Thyroid gland (tissue), 4 donors: ENCODE measurements around the gene PRXL2B. TPM values are rescaled to one million over a fixed set of nuclear protein-coding genes. Genes with fewer than 3 reads are reported as not detected.

ENCODE experiments used
- DNase-seq, 2 donors: peaks; one replicate each; pipeline ENCODE4 v3.0.0-alpha.2; 2019
- H3K27ac ChIP-seq, 3 donors: fragments of 200-600 bp; sonication (generic); 1 replicate in 2 of 3; 2 replicates in 1 of 3; pipeline ENCODE4 v1.5.1; 2016 to 2019; ENCODE audit warnings: mild to moderate bottlenecking in 1 of 3, moderate library complexity in 1 of 3
- H3K27me3 ChIP-seq: fragments of 200-600 bp; sonication (generic); one replicate; pipeline ENCODE4 v1.5.1; 2019
- H3K36me3 ChIP-seq, 2 donors: fragments of 200-600 bp; sonication (generic); one replicate each; pipeline ENCODE4 v1.5.1; 2016 to 2019
- H3K4me1 ChIP-seq, 2 donors: fragments of 200-600 bp; sonication (generic); one replicate each; pipeline ENCODE4 v1.5.1; 2017 to 2019
- H3K4me3 ChIP-seq, 3 donors: fragments of 200-600 bp; sonication (generic); replicated peaks in 1 of 3; 1 replicate in 2 of 3; 2 replicates in 1 of 3; pipeline ENCODE4 v1.5.1; 2016; ENCODE audit warnings: mild to moderate bottlenecking in 1 of 3
- H3K9me3 ChIP-seq: fragments of 200-600 bp; sonication (generic); one replicate; pipeline ENCODE4 v1.5.1; 2017
- CTCF ChIP-seq, 6 experiments: fragments of 200-600 bp in 3 of 6; fragments of 450-650 bp in 3 of 6; sonication (generic) in 3 of 6; IDR thresholded peaks; one replicate each; pipeline ENCODE4 v1.5.1; 2016 to 2019; ENCODE audit warnings: antibody characterized with exemption in 6 of 6, mild to moderate bottlenecking in 2 of 6, inconsistent platforms in 1 of 6, moderate library complexity in 1 of 6
- POLR2A ChIP-seq, 2 donors: fragments of 450-650 bp; IDR thresholded peaks; one replicate each; pipeline ENCODE4 v1.6.1; 2017; ENCODE audit warnings: antibody characterized with exemption in 2 of 2, mild to moderate bottlenecking in 2 of 2, moderate library complexity in 1 of 2
- WGBS, 2 donors: methylation state at CpG; one replicate each; pipeline ENCODE4 v1.1.5; 2017; 5-methylcytosine and 5-hydroxymethylcytosine counted together
- intact Hi-C: fragments of 100-400 bp; cut with DNase I; formaldehyde crosslinking; loops from one replicate; pipeline ENCODE4 v1.15.1; 2023
- total RNA-seq, 4 donors: library from RNA; depleted of rRNA; stranded (reverse); fragments of >200 nt; gene quantifications; one replicate each; pipeline ENCODE4 v1.2.3, GENCODE V29; 2016

Gene PRXL2B
- total RNA-seq, 4 donors from 2014 or later = 14.6 to 24.7 (median 18.0) TPM

- H3K4me1 ChIP-seq = peaks cover 6 to 12% of the 10 kb centered on the region in 2 donors
- no peaks in the 10 kb centered on the region for H3K9me3 ChIP-seq
- TF ChIP-seq CTCF (IDR thresholded peaks at IDR 0.05) (no peak), POLR2A (IDR thresholded peaks at IDR 0.05) (no peak)
- no peak overlapping the region for H3K4me3 ChIP-seq
- H3K27ac ChIP-seq = no peak overlapping the region
- no peak for DNase-seq
- intact Hi-C loops = no loop called here
- WGBS, 2 donors = 90 to 93% methylated on average over 35 of the region's 35 CpGs
- peaks cover 18% of the 10 kb centered on the region for H3K27me3 ChIP-seq
- H3K36me3 ChIP-seq = no peaks in the 10 kb centered on the region
These were observed 44.0 kb downstream of the PRXL2B start for GRCh38 chr1:2630498-2631135.

- TF ChIP-seq POLR2A (IDR thresholded peaks at IDR 0.05) (no peak), CTCF (IDR thresholded peaks at IDR 0.05) (no peak)
- Histone ChIP-seq H3K36me3 (no peaks in the 10 kb centered on the region), H3K27me3 (peaks cover 18% of the 10 kb centered on the region), H3K4me3 (no peak overlapping the region), H3K4me1 (peaks cover 6 to 12% of the 10 kb centered on the region in 2 donors), H3K27ac (no peak overlapping the region), H3K9me3 (no peaks in the 10 kb centered on the region)
- 83 to 85% methylated on average over 23 to 24 of the region's 24 CpGs for WGBS, 2 donors
- DNase-seq = no peak
- intact Hi-C loops = no loop called here
These were observed 44.8 kb downstream of the PRXL2B start for GRCh38 chr1:2631136-2632050.

GRCh38 chr1:2632051-2632430 is 45.5 kb downstream of the PRXL2B start:
- Histone ChIP-seq H3K4me3 (no peak overlapping the region), H3K9me3 (no peaks in the 10 kb centered on the region), H3K36me3 (no peaks in the 10 kb centered on the region), H3K27me3 (peaks cover 18% of the 10 kb centered on the region), H3K4me1 (peaks cover 6 to 12% of the 10 kb centered on the region in 2 donors), H3K27ac (no peak overlapping the region)
- WGBS, 2 donors = 56 to 58% methylated on average over 8 of the region's 8 CpGs
- intact Hi-C loops = no loop called here
- no peak for DNase-seq
- TF ChIP-seq CTCF (IDR thresholded peaks at IDR 0.05) (no peak), POLR2A (IDR thresholded peaks at IDR 0.05) (no peak)

GRCh38 chr1:2632561-2633361 is 46.2 kb downstream of the PRXL2B start, which contains the start of gene MMEL1:
Gene MMEL1 (minus strand): TSS chr1:2633016. CDS start chr1:2629484, 3,532 bp downstream.
- H3K27ac ChIP-seq = no peak within 1 kb of the TSS
- H3K9me3 ChIP-seq = no peaks in the 10 kb centered on the region
- no peak for DNase-seq
- 53 to 54% methylated on average over 9 to 15 of the region's 16 CpGs for WGBS, 2 donors
- peaks cover 16% of the 10 kb centered on the region for H3K27me3 ChIP-seq
- H3K4me3 ChIP-seq = no peak within 1 kb of the TSS
- H3K36me3 ChIP-seq = no peaks in the 10 kb centered on the region
- TF ChIP-seq CTCF (IDR thresholded peaks at IDR 0.05) (peak in 1 of 6 experiments; percentile 17), POLR2A (IDR thresholded peaks at IDR 0.05) (no peak)
- intact Hi-C loops = no loop called here
- peaks cover 6 to 12% of the 10 kb centered on the region in 2 donors for H3K4me1 ChIP-seq
